K562 (cell line): Measurements from ENCODE around the gene FRMD4A.

Source experiments
- ARNT ChIP-seq, 2 experiments: fragments of 450-650 bp; IDR thresholded peaks; 2 replicates each; pipeline ENCODE4 v1.6.1; 2016; ENCODE audit warnings: mild to moderate bottlenecking in 1 of 2
- BRCA1 ChIP-seq, 2 experiments: fragments of 450-650 bp in 1 of 2; sonication (generic) in 1 of 2; formaldehyde crosslinking in 1 of 2; IDR thresholded peaks; 2 replicates each; pipeline versions ENCODE4 v1.5.0 to v1.6.1; 2017 to 2020; ENCODE audit warnings: mild to moderate bottlenecking in 1 of 2, missing genetic modification reagents in 1 of 2
- NR2C2 ChIP-seq, 2 experiments: fragments of 200-800 bp in 1 of 2; sonication (Bioruptor generic) in 1 of 2; sonication (generic) in 1 of 2; formaldehyde crosslinking in 1 of 2; IDR thresholded peaks; 2 replicates each; pipeline versions ENCODE4 v1.6.1 to v1.8.0; 2016 to 2022; ENCODE audit warnings: mild to moderate bottlenecking in 1 of 2, missing compliant biosample characterization in 1 of 2, missing genetic modification characterization in 1 of 2, missing genetic modification reagents in 1 of 2
- ZNF398 ChIP-seq: fragments of 250-450 bp; sonication (Bioruptor Pico); IDR thresholded peaks from 2 replicates; pipeline ENCODE4 v1.8.0; 2021; ENCODE audit warnings: moderate library complexity, mild to moderate bottlenecking, inconsistent platforms

- TF ChIP-seq ZNF398 = no peak
- TF ChIP-seq BRCA1 (IDR thresholded peaks at IDR 0.05) = no peak
- TF ChIP-seq BRCA1 (CRISPR knock-in tag; IDR thresholded peaks at IDR 0.05) = no peak
- no peak for TF ChIP-seq NR2C2 (CRISPR knock-in tag; IDR thresholded peaks at IDR 0.05)
- TF ChIP-seq NR2C2 (tag; IDR thresholded peaks at IDR 0.05) = no peak
- no peak for TF ChIP-seq ARNT (IDR thresholded peaks at IDR 0.05)
Measured at GRCh38 chr10:13594641-13595040, 736.1 kb downstream of the FRMD4A start.
